ENCODE data around the gene SCYGR3. TPM values are rescaled to one million over a fixed set of nuclear protein-coding genes. Genes with fewer than 3 reads are reported as not detected.

Gene SCYGR3
- total and polyA plus RNA-seq, 2 of the 13 experiments (the other 11 are each of a cell fraction or from before 2014, with no cell fraction given) = not detected

GRCh38 chr2:227643990-227644551 is 29.4 kb upstream of the SCYGR3 start (continued):
- TF ChIP-seq HIC2 (CRISPR knock-in tag; IDR thresholded peaks at IDR 0.05; ENCODE audit: low read depth) = peak; percentile 57; the same call in 1 of the 2 replicates
- 0 out of 2 replicates have a peak, but pooled peaks have one; percentile 1 for TF ChIP-seq NFE2L2 (IDR thresholded peaks at IDR 0.05; ENCODE audit: low read length)
- TF ChIP-seq YY1 (IDR thresholded peaks at IDR 0.05; ENCODE audit: insufficient read depth, insufficient replicate concordance, low read depth, low read length) = peak; percentile 43
- TF ChIP-seq DNMT3B (CRISPR knock-in tag; conservative IDR thresholded peaks at IDR 0.05) = no peak
- peak; percentile 96 for TF ChIP-seq TBX3 (IDR thresholded peaks at IDR 0.05; ENCODE audit: borderline replicate concordance)
- peak in 1 of 2 experiments; percentile 46; a peak in 1 of 4 replicates for TF ChIP-seq REST (IDR thresholded peaks at IDR 0.05; ENCODE audit: borderline replicate concordance in 1 of 2, low read depth in 1 of 2, low read length in 2 of 2)
- TF ChIP-seq PITX1 (CRISPR knock-in tag; IDR thresholded peaks at IDR 0.05) = peak; percentile 86; the same call in 1 of the 2 replicates
- TF ChIP-seq HNF4A (CRISPR knock-in tag; IDR thresholded peaks at IDR 0.05) = peak; percentile 87
- peak; percentile 69; the same call in 1 of the 2 replicates for TF ChIP-seq ZNF605 (CRISPR knock-in tag; IDR thresholded peaks at IDR 0.05)
- TF ChIP-seq ZBTB39 (CRISPR knock-in tag; IDR thresholded peaks at IDR 0.05) = peak; percentile 97
- TF ChIP-seq ARID3A (IDR thresholded peaks at IDR 0.05; ENCODE audit: low read depth, low read length) = peak; percentile 89
- TF ChIP-seq ZNF652 (CRISPR knock-in tag; IDR thresholded peaks at IDR 0.05; ENCODE audit: borderline replicate concordance, low read depth) = no peak; the same call in 1 of the 2 replicates
- peak; percentile 30 for TF ChIP-seq RAD21 (CRISPR knock-in tag; IDR thresholded peaks at IDR 0.05)
- peak; percentile 77; the same call in 1 of the 2 replicates for TF ChIP-seq FOSL2 (CRISPR knock-in tag; IDR thresholded peaks at IDR 0.05)
- peak; percentile 72 for TF ChIP-seq ZNF644 (CRISPR knock-in tag; IDR thresholded peaks at IDR 0.05; ENCODE audit: low read depth)
- peak; percentile 89; the same call in 1 of the 2 replicates for TF ChIP-seq EHMT2 (IDR thresholded peaks at IDR 0.05; ENCODE audit: borderline replicate concordance, low read depth, low read length)
- no peak for TF ChIP-seq ZNF749 (CRISPR knock-in tag; IDR thresholded peaks at IDR 0.05; ENCODE audit: borderline replicate concordance)
- TF ChIP-seq ELK4 (CRISPR knock-in tag; IDR thresholded peaks at IDR 0.05; ENCODE audit: borderline replicate concordance) = no peak
- no peak; the same call in 1 of the 2 replicates for TF ChIP-seq MEIS1 (CRISPR knock-in tag; IDR thresholded peaks at IDR 0.05; ENCODE audit: borderline replicate concordance)
